Midbrain (tissue), 1 donor: ENCODE results near the gene DVL2.

Source experiments
- DNase-seq: peaks from one replicate; lab custom pipeline; 2025; lab: John Stamatoyannopoulos, UW

DVL2 gene

GRCh38 chr17:7219229-7219811, 15.0 kb downstream of the DVL2 start:
- DNase-seq: no peak

GRCh38 chr17:7218758-7219157, 15.6 kb downstream of the DVL2 start:
- DNase-seq: no peak

DNA sequence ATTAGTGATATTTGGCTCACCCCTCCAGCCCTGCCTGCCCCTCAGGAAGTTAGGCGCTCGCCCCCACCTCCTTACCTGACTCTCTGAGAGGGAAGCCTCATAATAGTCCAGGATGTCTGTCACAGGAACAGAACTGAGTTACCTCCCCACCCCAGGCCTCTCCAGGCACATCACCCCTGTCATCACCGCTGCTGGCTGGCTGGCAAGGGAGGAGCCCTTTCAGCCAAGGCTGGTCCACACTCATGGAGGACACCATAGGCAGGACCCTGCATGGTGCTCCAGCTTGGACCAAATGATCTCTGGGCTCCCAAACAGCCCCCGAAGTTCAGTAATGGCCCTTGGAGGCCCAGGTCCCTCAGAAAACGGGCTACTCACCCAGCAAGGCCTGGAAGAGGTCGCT, 16.2 kb downstream of the DVL2 start:
- no peak for DNase-seq

- no peak for DNase-seq
Measured at GRCh38 chr17:7217113-7217987, 17.0 kb downstream of the DVL2 start.

GRCh38 chr17:7216242-7217112, 17.8 kb downstream of the DVL2 start:
- DNase-seq: no peak

DNA sequence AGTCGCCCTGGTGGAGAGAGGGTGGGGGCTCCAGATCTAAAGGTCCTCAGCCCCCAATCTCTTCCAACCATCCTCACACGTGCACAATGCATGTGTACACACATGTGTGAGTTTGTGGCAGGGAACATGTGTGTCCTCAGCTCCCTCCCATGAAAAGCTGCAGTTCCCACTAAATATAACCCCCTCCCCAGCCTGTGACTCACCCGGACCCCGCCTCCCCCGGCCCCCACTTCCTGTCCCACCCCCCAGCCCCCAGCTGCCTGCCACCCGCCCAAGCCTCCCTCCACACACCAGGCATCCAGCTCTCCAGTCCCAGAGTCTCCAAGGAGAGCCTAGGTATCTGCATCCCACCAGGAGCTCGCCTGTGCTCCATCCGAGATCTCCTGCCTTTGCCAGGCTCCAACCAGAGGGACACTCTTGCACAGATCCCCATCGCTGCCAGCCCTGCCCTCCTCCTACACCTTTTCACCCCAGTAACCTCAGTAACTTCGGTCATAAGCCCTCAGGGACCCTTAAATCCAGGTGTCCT, 18.6 kb downstream of the DVL2 start:
- no peak for DNase-seq

- DNase-seq: no peak
Measured at GRCh38 chr17:7215136-7215638, 19.1 kb downstream of the DVL2 start.

- peak; percentile 95 for DNase-seq
Measured at GRCh38 chr17:7214300-7215135, 19.8 kb downstream of the DVL2 start.

DNA sequence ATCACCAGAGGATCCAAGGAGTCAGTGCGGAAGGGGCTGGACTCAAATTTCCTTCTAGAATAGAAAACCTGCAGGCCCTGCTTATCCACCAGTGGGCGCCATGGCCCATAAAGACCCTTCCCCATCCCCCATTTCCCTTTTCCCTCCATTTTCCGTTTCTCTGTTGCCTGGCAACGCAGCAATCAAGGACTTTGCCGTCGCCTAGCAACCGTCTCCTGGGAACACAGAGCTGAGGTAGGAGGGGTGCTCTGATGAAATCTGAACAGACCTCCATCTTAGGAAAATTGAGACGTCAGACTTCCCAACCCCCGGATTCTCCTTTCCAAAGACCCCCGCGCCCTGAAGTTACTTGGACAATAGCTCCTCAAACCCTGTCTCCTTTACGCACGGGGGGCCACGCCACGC, 20.4 kb downstream of the DVL2 start:
- DNase-seq: no peak

DNA sequence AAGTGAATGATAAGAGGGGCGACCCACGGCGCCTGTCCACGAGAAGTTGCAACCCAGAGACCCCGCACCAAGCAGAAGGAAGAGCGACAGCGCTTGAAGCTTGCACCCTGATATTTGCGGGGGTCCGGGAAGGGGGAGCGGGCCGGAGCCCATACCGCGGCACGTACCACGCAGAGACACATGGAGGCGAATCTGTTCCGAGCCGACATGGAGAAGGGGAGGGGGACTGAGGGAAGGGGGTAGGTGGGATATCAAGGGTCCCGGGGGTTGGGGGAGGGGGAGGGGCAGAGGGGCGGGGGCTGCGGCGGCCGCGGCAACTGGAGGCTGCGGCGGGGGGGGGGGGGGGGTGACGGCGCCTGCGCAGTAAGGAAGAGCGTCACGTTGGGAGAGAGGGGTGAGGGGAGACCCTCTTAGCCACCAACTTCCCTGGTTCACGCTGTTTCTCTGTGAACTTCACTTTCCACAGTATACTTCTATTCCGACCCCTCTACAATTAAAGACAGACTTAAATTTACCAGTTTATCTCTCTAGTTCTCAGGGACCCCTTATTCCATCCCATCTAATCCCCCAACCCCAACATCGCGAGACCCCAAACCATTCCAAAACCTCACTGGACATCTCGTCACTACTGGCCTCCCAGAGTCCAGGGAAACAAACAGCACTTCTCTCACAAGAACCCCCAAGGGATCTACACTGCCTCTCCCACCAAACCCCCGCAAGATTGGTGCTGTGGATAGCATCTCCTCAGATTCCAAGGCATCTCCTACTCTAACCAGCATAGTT, 22.6 kb downstream of the DVL2 start:
- DNase-seq: no peak

DNA sequence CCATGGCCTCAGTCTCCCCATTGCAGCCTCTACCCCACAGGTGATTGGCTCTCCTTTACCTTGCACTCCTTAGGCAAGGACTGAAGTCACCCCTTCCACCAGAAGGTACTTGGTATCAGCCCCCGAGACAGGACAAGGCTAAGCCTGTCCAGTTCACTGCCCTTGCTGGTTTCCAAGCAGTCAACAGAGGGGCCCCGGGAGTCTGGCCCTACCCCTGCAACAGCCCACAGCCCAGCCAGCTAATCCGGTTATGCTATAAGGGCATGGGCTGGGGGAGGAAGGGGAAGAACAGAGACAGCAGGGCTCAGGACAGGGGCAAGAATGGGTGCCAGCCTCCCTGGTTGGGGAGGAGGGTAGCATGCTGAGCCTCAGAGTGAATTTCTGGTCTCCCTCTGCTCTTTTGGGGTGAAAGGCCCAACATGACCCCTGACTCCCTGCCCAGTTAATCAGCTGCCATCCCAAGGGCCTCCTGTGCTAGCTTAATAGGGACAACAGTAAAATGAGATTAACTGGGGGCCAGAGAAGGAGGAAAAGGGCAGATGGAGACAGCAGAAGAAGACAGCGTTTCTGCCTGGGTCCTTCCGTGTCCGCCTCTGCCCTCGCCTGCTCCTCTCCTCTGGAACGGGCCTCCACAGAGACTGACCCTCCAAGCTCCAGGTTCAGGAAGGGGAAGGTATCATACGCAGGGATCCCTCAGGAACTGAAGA, 25.4 kb downstream of the DVL2 start:
- no peak for DNase-seq

- DNase-seq: no peak
Measured at GRCh38 chr17:7208027-7208571, 26.2 kb downstream of the DVL2 start.

- no peak for DNase-seq
Measured at GRCh38 chr17:7207120-7208001, 27.0 kb downstream of the DVL2 start.

GRCh38 chr17:7205561-7205960, 28.8 kb downstream of the DVL2 start:
- DNase-seq: no peak

- DNase-seq: peak; percentile 79
Measured at GRCh38 chr17:7204828-7205461, 29.4 kb downstream of the DVL2 start.

DNA sequence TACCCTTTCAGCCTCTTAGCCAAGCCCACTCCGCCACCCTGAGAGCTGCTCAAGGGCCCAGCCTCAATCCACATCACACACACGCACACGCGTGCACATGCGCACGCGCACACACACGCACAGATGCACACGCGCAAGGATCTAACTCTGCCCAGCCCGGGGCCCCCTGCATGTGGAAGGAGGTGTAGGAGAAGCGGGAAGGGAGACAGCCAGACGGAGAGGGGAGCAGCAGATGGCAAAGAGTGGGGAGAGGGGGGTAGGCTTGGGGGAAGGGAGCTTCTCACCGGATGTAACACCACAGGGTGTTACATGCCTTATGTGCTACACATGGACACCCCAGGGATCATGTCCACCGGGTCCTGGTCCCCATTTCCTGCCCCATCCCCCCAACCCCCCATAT, 30.0 kb downstream of the DVL2 start:
- DNase-seq: no peak

DNA sequence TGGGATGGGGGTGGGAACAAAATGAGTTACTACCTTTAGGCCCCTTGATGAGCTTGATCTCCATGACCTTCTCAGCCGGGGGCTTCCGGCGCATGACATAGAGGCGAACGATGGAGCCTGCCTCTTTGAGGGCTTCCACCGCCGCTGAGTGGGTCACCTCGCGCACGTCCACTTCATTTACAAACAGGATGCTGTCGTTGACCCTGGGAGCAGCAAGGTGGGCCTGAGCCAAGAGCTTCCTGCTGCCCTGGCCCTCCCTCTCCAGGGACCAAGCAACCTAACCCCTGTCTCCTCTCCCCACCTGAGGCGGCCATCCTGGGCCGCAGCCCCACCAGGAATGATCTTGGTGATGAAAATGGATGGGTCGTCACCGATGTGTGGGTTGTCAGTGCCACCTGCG, 30.9 kb downstream of the DVL2 start:
- no peak for DNase-seq
